MV-4-11 (cell line): ENCODE results near the gene MRPL43.
"Not testable (repeated sequence)": the region's sequence is repeated elsewhere in the genome, so short reads cannot be mapped to it uniquely, and the experiment has no call there.

ENCODE experiments used
- DNase-seq: peaks from one replicate; lab custom pipeline; 2025; lab: John Stamatoyannopoulos, UW

The MRPL43 gene

GRCh38 chr10:100986952-100987684 lies at the start of gene MRPL43, which contains the start of gene TWNK:
Gene MRPL43, minus strand, starts transcription at chr10:100987497. Its CDS starts 54 bp downstream, at chr10:100987443.
Gene TWNK, plus strand, starts transcription at chr10:100987543. Its CDS starts 668 bp downstream, at chr10:100988211.
- DNase-seq: peak; percentile 66

GRCh38 chr10:101036726-101037125 lies 49.4 kb upstream of the MRPL43 start:
- no peak for DNase-seq

GRCh38 chr10:101035916-101036702 lies 48.8 kb upstream of the MRPL43 start:
- DNase-seq: no peak

GRCh38 chr10:101035314-101035713 lies 48.0 kb upstream of the MRPL43 start:
- no peak for DNase-seq

- not testable (repeated sequence) for DNase-seq
Measured at GRCh38 chr10:101034404-101034803, 47.1 kb upstream of the MRPL43 start.

GRCh38 chr10:101033276-101033675 lies 46.0 kb upstream of the MRPL43 start:
- DNase-seq: no peak

- peak; percentile 85 for DNase-seq
Measured at GRCh38 chr10:101032637-101033224, 45.4 kb upstream of the MRPL43 start.

- peak; percentile 41 for DNase-seq
Measured at GRCh38 chr10:101031796-101032636, 44.7 kb upstream of the MRPL43 start.

- peak; percentile 84 for DNase-seq
Measured at GRCh38 chr10:101031128-101031795, 44.0 kb upstream of the MRPL43 start, which contains the start of the genes PDZD7 and SFXN3. Gene PDZD7, minus strand, starts transcription at chr10:101031129. Its CDS starts 910 bp downstream, at chr10:101030219. Gene SFXN3, plus strand, starts transcription at chr10:101031234. Its CDS starts 3,461 bp downstream, at chr10:101034695.

GRCh38 chr10:101030496-101031127 lies 43.3 kb upstream of the MRPL43 start:
- no peak for DNase-seq

GRCh38 chr10:101029520-101030295 lies 42.4 kb upstream of the MRPL43 start:
- peak; percentile 4 for DNase-seq

GRCh38 chr10:101028446-101029337 lies 41.4 kb upstream of the MRPL43 start:
- DNase-seq: peak; percentile 92

GRCh38 chr10:101027106-101027720 lies 39.9 kb upstream of the MRPL43 start:
- no peak for DNase-seq

- DNase-seq: no peak
Measured at GRCh38 chr10:101022967-101023705, 35.8 kb upstream of the MRPL43 start.

- no peak for DNase-seq
Measured at GRCh38 chr10:101021692-101022251, 34.5 kb upstream of the MRPL43 start.

- DNase-seq: no peak
Measured at GRCh38 chr10:101021239-101021638, 33.9 kb upstream of the MRPL43 start.

GRCh38 chr10:101020427-101021075 lies 33.3 kb upstream of the MRPL43 start:
- peak; percentile 27 for DNase-seq
